GM18907 (cell line): ENCODE data around the gene KRT34.
"Not testable (repeated sequence)": the region's sequence is repeated elsewhere in the genome, so short reads cannot be mapped to it uniquely, and the experiment has no call there.

Source experiments
- ATAC-seq: cut with Tn5 transposase; IDR thresholded peaks from one replicate; pipeline ENCODE4 v1.9.1; 2021; ENCODE audit warnings: mild to moderate bottlenecking, moderate library complexity; ENCODE audit not compliant: unreplicated experiment

The KRT34 gene

GRCh38 chr17:41381943-41382342 lies at the start of gene KRT34:
TSS of gene KRT34 (minus strand) at chr17:41382306. CDS start at chr17:41382246, 60 bp downstream.
- not testable (repeated sequence) for ATAC-seq

GRCh38 chr17:41430376-41430775 lies 48.3 kb upstream of the KRT34 start:
- not testable (repeated sequence) for ATAC-seq

- no peak for ATAC-seq
These were observed 47.6 kb upstream of the KRT34 start for GRCh38 chr17:41429667-41430066.

GRCh38 chr17:41428591-41429291 lies 46.6 kb upstream of the KRT34 start:
- ATAC-seq, result no peak

GRCh38 chr17:41424111-41424635 lies 42.1 kb upstream of the KRT34 start, which contains the start of gene KRT37:
TSS of gene KRT37 (minus strand) at chr17:41424585. CDS start at chr17:41424523, 62 bp downstream.
- ATAC-seq, result no peak

GRCh38 chr17:41422586-41422985 lies 40.5 kb upstream of the KRT34 start:
- not testable (repeated sequence) for ATAC-seq

GRCh38 chr17:41421617-41422016 lies 39.5 kb upstream of the KRT34 start:
- no peak for ATAC-seq

- ATAC-seq, result no peak
These were observed 39.0 kb upstream of the KRT34 start for GRCh38 chr17:41421116-41421515.

- no peak for ATAC-seq
These were observed 38.0 kb upstream of the KRT34 start for GRCh38 chr17:41420134-41420533.

- no peak for ATAC-seq
These were observed 37.6 kb upstream of the KRT34 start for GRCh38 chr17:41419716-41420115.

- ATAC-seq, result no peak
These were observed 36.2 kb upstream of the KRT34 start for GRCh38 chr17:41418116-41418860.

- ATAC-seq, result no peak
These were observed 35.5 kb upstream of the KRT34 start for GRCh38 chr17:41417576-41418015.

- no peak for ATAC-seq
These were observed 35.0 kb upstream of the KRT34 start for GRCh38 chr17:41417127-41417526.

- no peak for ATAC-seq
These were observed 34.4 kb upstream of the KRT34 start for GRCh38 chr17:41416479-41416878.

- ATAC-seq, result no peak
These were observed 33.8 kb upstream of the KRT34 start for GRCh38 chr17:41415833-41416335.

- no peak for ATAC-seq
These were observed 33.3 kb upstream of the KRT34 start for GRCh38 chr17:41415411-41415810.

GRCh38 chr17:41413982-41414381 lies 31.9 kb upstream of the KRT34 start:
- ATAC-seq, result no peak

- ATAC-seq, result no peak
These were observed 31.3 kb upstream of the KRT34 start for GRCh38 chr17:41413353-41413957.

- no peak for ATAC-seq
These were observed 29.1 kb upstream of the KRT34 start for GRCh38 chr17:41411072-41411840.

GRCh38 chr17:41407226-41407625 lies 25.1 kb upstream of the KRT34 start:
- ATAC-seq, result no peak
